ENCODE results near the gene STK38L. TPM values are rescaled to one million over a fixed set of nuclear protein-coding genes. Genes with fewer than 3 reads are reported as not detected.

The STK38L gene
- polyA plus RNA-seq, 1 donor (not counting 4 experiments of a cell fraction or from before 2014, with no cell fraction given), result 25.4 TPM

GRCh38 chr12:27212861-27213260 is 31.2 kb upstream of the STK38L start:
- DNase-seq (ENCODE audit: low read depth, low spot score), result no peak
- Histone ChIP-seq H3K27ac (ENCODE audit: control insufficient read depth, insufficient read depth, low read length) (no peak overlapping the region), H2AFZ (ENCODE audit: control insufficient read depth, low read length) (no peak overlapping the region), H3K4me2 (ENCODE audit: control insufficient read depth, extremely low read depth, insufficient read depth, low read depth, low read length) (no peak overlapping the region), H3K9me3 (ENCODE audit: control insufficient read depth, low read depth, low read length) (no peaks in the 10 kb centered on the region), H3K4me1 (ENCODE audit: control insufficient read depth, extremely low read depth, insufficient read depth, low read length) (peaks cover 3% of the 10 kb centered on the region), H3K79me2 (ENCODE audit: control insufficient read depth, insufficient read depth, low read length) (no peaks in the 10 kb centered on the region), H3K9ac (ENCODE audit: control insufficient read depth, extremely low read depth, insufficient read depth, low read length) (no peak overlapping the region), H3K36me3 (ENCODE audit: control insufficient read depth in 2 of 2, extremely low read depth in 1 of 2, insufficient read depth in 2 of 2, low read length in 2 of 2) (no peaks in the 10 kb centered on the region), H3K9me1 (ENCODE audit: control insufficient read depth, extremely low read depth, insufficient read depth, low read length) (no peaks in the 10 kb centered on the region), H4K20me1 (ENCODE audit: control insufficient read depth, extremely low read depth, insufficient read depth, low read length) (no peaks in the 10 kb centered on the region), H3K27me3 (ENCODE audit: control insufficient read depth, extremely low read depth, insufficient read depth, low read length) (no peaks in the 10 kb centered on the region), H3K4me3 (ENCODE audit: control insufficient read depth in 2 of 3, extremely low read depth in 1 of 3, insufficient read depth in 2 of 3, low read depth in 1 of 3, low read length in 3 of 3) (no peak overlapping the region)
- FAIRE-seq, result no peak
- dilution Hi-C loops (cut with MboI; ENCODE audit: extremely low pct_ligation_motif_present, low sequenced_read_pairs), result no loop called here
- TF ChIP-seq EZH2 (IDR thresholded peaks at IDR 0.05; ENCODE audit: low read length), result no peak
- TF ChIP-seq CTCF (optimal IDR thresholded peaks at IDR 0.05 in 1 of 3, IDR thresholded peaks at IDR 0.05 in 1 of 3, conservative IDR thresholded peaks at IDR 0.05 in 1 of 3; ENCODE audit: extremely low read depth in 1 of 3, insufficient read depth in 2 of 3, low read length in 3 of 3), result no peak

GRCh38 chr12:27213304-27213703 is 30.8 kb upstream of the STK38L start:
- Histone ChIP-seq H3K27ac (ENCODE audit: control insufficient read depth, insufficient read depth, low read length) (no peak overlapping the region), H3K9me3 (ENCODE audit: control insufficient read depth, low read depth, low read length) (no peaks in the 10 kb centered on the region), H3K4me2 (ENCODE audit: control insufficient read depth, extremely low read depth, insufficient read depth, low read depth, low read length) (no peak overlapping the region), H2AFZ (ENCODE audit: control insufficient read depth, low read length) (no peak overlapping the region), H3K36me3 (ENCODE audit: control insufficient read depth in 2 of 2, extremely low read depth in 1 of 2, insufficient read depth in 2 of 2, low read length in 2 of 2) (no peaks in the 10 kb centered on the region), H3K9ac (ENCODE audit: control insufficient read depth, extremely low read depth, insufficient read depth, low read length) (no peak overlapping the region), H3K27me3 (ENCODE audit: control insufficient read depth, extremely low read depth, insufficient read depth, low read length) (no peaks in the 10 kb centered on the region), H3K9me1 (ENCODE audit: control insufficient read depth, extremely low read depth, insufficient read depth, low read length) (no peaks in the 10 kb centered on the region), H3K4me3 (ENCODE audit: control insufficient read depth in 2 of 3, extremely low read depth in 1 of 3, insufficient read depth in 2 of 3, low read depth in 1 of 3, low read length in 3 of 3) (no peak overlapping the region), H4K20me1 (ENCODE audit: control insufficient read depth, extremely low read depth, insufficient read depth, low read length) (no peaks in the 10 kb centered on the region), H3K4me1 (ENCODE audit: control insufficient read depth, extremely low read depth, insufficient read depth, low read length) (no peaks in the 10 kb centered on the region), H3K79me2 (ENCODE audit: control insufficient read depth, insufficient read depth, low read length) (no peaks in the 10 kb centered on the region)
- no peak for DNase-seq (ENCODE audit: low read depth, low spot score)
- peak; percentile 57 for FAIRE-seq
- TF ChIP-seq EZH2 (IDR thresholded peaks at IDR 0.05; ENCODE audit: low read length) (no peak), CTCF (optimal IDR thresholded peaks at IDR 0.05 in 1 of 3, IDR thresholded peaks at IDR 0.05 in 1 of 3, conservative IDR thresholded peaks at IDR 0.05 in 1 of 3; ENCODE audit: extremely low read depth in 1 of 3, insufficient read depth in 2 of 3, low read length in 3 of 3) (no peak)
- dilution Hi-C loops (cut with MboI; ENCODE audit: extremely low pct_ligation_motif_present, low sequenced_read_pairs), result no loop called here
